K562 (cell line): Measurements from ENCODE around the gene STX1A. TPM values are rescaled to one million over a fixed set of nuclear protein-coding genes. Genes with fewer than 3 reads are reported as not detected.

Experiments
- ARNT ChIP-seq, 2 experiments: fragments of 450-650 bp; IDR thresholded peaks; 2 replicates each; pipeline ENCODE4 v1.6.1; 2016; ENCODE audit warnings: mild to moderate bottlenecking in 1 of 2
- BCOR ChIP-seq: fragments of 450-650 bp; IDR thresholded peaks from 2 replicates; pipeline ENCODE4 v1.6.1; 2016
- CCAR2 ChIP-seq: fragments of 200-400 bp; formaldehyde crosslinking; IDR thresholded peaks from 2 replicates; pipeline ENCODE4 v1.6.1; 2017; ENCODE audit warnings: mild to moderate bottlenecking, low read depth, low read length
- CLOCK ChIP-seq: fragments of 250-450 bp; sonication (Bioruptor Pico); IDR thresholded peaks from 2 replicates; pipeline ENCODE4 v1.4.0; 2020; ENCODE audit warnings: mild to moderate bottlenecking, moderate library complexity, borderline replicate concordance
- ELK1 ChIP-seq: sonication (generic); formaldehyde crosslinking; IDR thresholded peaks from 2 replicates; pipeline ENCODE4 v1.8.1; 2022; ENCODE audit warnings: missing genetic modification reagents
- ESRRB ChIP-seq: fragments of 250-450 bp; sonication (Bioruptor Pico); IDR thresholded peaks from 2 replicates; pipeline ENCODE4 v1.5.0; 2020; ENCODE audit warnings: mild to moderate bottlenecking, moderate library complexity, borderline replicate concordance
- MCM3 ChIP-seq: fragments of 450-650 bp; IDR thresholded peaks from 2 replicates; pipeline ENCODE4 v1.6.1; 2016
- NFE2L1 ChIP-seq: fragments of 450-650 bp; IDR thresholded peaks from 2 replicates; pipeline ENCODE4 v1.6.1; 2016; ENCODE audit warnings: missing genetic modification characterization, low read depth, mild to moderate bottlenecking, missing compliant biosample characterization, moderate library complexity, borderline replicate concordance
- NFRKB ChIP-seq: fragments of 450-650 bp; IDR thresholded peaks from 2 replicates; pipeline ENCODE4 v1.6.1; 2016; ENCODE audit warnings: low read depth
- NR1H2 ChIP-seq: sonication (generic); formaldehyde crosslinking; IDR thresholded peaks from 2 replicates; pipeline ENCODE4 v1.4.0; 2020; ENCODE audit warnings: mild to moderate bottlenecking, missing genetic modification reagents
- SAFB ChIP-seq: fragments of 200-400 bp; formaldehyde crosslinking; IDR thresholded peaks from 2 replicates; pipeline ENCODE4 v1.6.1; 2017; ENCODE audit warnings: low read depth, low read length, borderline replicate concordance
- SRSF1 ChIP-seq: fragments of 200-400 bp; formaldehyde crosslinking; IDR thresholded peaks from 2 replicates; pipeline ENCODE4 v1.6.1; 2017; ENCODE audit warnings: mild to moderate bottlenecking, low read depth, low read length, moderate library complexity
- TOE1 ChIP-seq, 2 experiments: fragments of 450-650 bp in 1 of 2; sonication (generic) in 1 of 2; formaldehyde crosslinking in 1 of 2; IDR thresholded peaks; 2 replicates each; pipeline versions ENCODE4 v1.7.1 to v1.8.0; 2016 to 2022; ENCODE audit warnings: borderline replicate concordance in 2 of 2, mild to moderate bottlenecking in 2 of 2, antibody characterized with exemption in 1 of 2, inconsistent platforms in 1 of 2, low read depth in 1 of 2, missing genetic modification reagents in 1 of 2, moderate library complexity in 1 of 2
- USF2 ChIP-seq: sonication (generic); formaldehyde crosslinking; IDR thresholded peaks from 2 replicates; pipeline ENCODE4 v1.5.0; 2020; ENCODE audit warnings: missing genetic modification reagents
- ZNF184 ChIP-seq: sonication (generic); formaldehyde crosslinking; IDR thresholded peaks from 2 replicates; pipeline ENCODE4 v1.5.0; 2020; ENCODE audit warnings: missing genetic modification reagents
- polyA plus RNA-seq, 8 experiments: library from polyadenylated mRNA; depleted of rRNA in 4 of 8; stranded (reverse) in 5 of 8; unstranded in 3 of 8; fragments of >200 nt; fragmentation: Nextera tagmentation in 2 of 8; fragmentation: Illumina TruSeq in 1 of 8; extraction: Ambion mirVana in 2 of 8; extraction: Trizol in 1 of 8; gene quantifications; 2 replicates each; pipeline versions ENCODE4 v1.2.1 to v1.2.3, GENCODE V29; 2011 to 2014; ENCODE audit warnings: inconsistent platforms in 1 of 8, missing spikeins in 1 of 8
- total RNA-seq, 7 experiments: library from RNA; depleted of rRNA in 6 of 7; stranded (reverse); fragments of >200 nt in 6 of 7; fragmentation: Illumina TruSeq in 2 of 7; extraction: Trizol in 2 of 7; gene quantifications; 2 replicates each; pipeline versions ENCODE4 v1.2.1 to v1.2.3, GENCODE V29; 2011 to 2021; ENCODE audit warnings: low replicate concordance in 1 of 7
- TF ChIP-seq, protein P1 (sequence below): fragments of 250-450 bp; sonication (Bioruptor Pico); IDR thresholded peaks from 2 replicates; pipeline ENCODE4 v1.5.0; 2021; ENCODE audit warnings: mild to moderate bottlenecking, borderline replicate concordance
- TF ChIP-seq, protein P2 (sequence below): fragments of 450-650 bp; IDR thresholded peaks from 2 replicates; pipeline ENCODE4 v1.6.1; 2016; ENCODE audit warnings: antibody characterized with exemption
- TF ChIP-seq, protein P3 (sequence below): fragments of 450-650 bp; IDR thresholded peaks from 2 replicates; pipeline ENCODE4 v1.6.1; 2018; ENCODE audit warnings: mild to moderate bottlenecking, low read depth; ENCODE audit not compliant: partially characterized antibody

The STX1A gene
- total and polyA plus RNA-seq, 9 of the 15 experiments (the other 6 are each of a cell fraction or from before 2014, with no cell fraction given), result 0.04 to 15.1 (median 6.3) TPM

GRCh38 chr7:73659983-73660382, 59.5 kb downstream of the STX1A start (continued):
- TF ChIP-seq SRSF1, result no peak
- no peak for TF ChIP-seq ELK1 (CRISPR knock-in tag)
- TF ChIP-seq NFRKB, result no peak
- no peak; the same call in 1 of the 2 replicates for TF ChIP-seq BCOR
- no peak for TF ChIP-seq NR1H2 (CRISPR knock-in tag)
- TF ChIP-seq SAFB, result no peak
- TF ChIP-seq NFE2L1 (tag), result no peak
- TF ChIP-seq CCAR2, result no peak
- TF ChIP-seq, protein P1, sequence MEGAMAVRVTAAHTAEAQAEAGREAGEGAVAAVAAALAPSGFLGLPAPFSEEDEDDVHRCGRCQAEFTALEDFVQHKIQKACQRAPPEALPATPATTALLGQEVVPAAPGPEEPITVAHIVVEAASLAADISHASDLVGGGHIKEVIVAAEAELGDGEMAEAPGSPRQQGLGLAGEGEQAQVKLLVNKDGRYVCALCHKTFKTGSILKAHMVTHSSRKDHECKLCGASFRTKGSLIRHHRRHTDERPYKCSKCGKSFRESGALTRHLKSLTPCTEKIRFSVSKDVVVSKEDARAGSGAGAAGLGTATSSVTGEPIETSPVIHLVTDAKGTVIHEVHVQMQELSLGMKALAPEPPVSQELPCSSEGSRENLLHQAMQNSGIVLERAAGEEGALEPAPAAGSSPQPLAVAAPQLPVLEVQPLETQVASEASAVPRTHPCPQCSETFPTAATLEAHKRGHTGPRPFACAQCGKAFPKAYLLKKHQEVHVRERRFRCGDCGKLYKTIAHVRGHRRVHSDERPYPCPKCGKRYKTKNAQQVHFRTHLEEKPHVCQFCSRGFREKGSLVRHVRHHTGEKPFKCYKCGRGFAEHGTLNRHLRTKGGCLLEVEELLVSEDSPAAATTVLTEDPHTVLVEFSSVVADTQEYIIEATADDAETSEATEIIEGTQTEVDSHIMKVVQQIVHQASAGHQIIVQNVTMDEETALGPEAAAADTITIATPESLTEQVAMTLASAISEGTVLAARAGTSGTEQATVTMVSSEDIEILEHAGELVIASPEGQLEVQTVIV, result no peak
- TF ChIP-seq, protein P2, sequence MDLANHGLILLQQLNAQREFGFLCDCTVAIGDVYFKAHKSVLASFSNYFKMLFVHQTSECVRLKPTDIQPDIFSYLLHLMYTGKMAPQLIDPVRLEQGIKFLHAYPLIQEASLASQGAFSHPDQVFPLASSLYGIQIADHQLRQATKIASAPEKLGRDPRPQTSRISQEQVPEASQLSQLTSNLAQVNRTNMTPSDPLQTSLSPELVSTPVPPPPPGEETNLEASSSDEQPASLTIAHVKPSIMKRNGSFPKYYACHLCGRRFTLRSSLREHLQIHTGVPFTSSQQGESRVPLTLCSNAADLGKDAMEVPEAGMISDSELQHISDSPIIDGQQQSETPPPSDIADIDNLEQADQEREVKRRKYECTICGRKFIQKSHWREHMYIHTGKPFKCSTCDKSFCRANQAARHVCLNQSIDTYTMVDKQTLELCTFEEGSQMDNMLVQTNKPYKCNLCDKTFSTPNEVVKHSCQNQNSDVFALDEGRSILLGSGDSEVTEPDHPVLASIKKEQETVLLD, result 0 out of 2 replicates have a peak, but pooled peaks have one; percentile 45
- TF ChIP-seq TOE1 (IDR thresholded peaks at IDR 0.05; ENCODE audit: borderline replicate concordance), result no peak
- TF ChIP-seq TOE1 (CRISPR knock-in tag; IDR thresholded peaks at IDR 0.05; ENCODE audit: borderline replicate concordance, low read depth), result no peak
- TF ChIP-seq ARNT (IDR thresholded peaks at IDR 0.05), result 0 out of 4 replicates have a peak, but pooled peaks of 1 of the 2 experiments have one; percentile 33
- no peak for TF ChIP-seq USF2 (CRISPR knock-in tag)
- TF ChIP-seq MCM3, result peak; percentile 84
- TF ChIP-seq ESRRB (CRISPR knock-in tag), result no peak
- TF ChIP-seq CLOCK (CRISPR knock-in tag), result no peak
- TF ChIP-seq, protein P3, sequence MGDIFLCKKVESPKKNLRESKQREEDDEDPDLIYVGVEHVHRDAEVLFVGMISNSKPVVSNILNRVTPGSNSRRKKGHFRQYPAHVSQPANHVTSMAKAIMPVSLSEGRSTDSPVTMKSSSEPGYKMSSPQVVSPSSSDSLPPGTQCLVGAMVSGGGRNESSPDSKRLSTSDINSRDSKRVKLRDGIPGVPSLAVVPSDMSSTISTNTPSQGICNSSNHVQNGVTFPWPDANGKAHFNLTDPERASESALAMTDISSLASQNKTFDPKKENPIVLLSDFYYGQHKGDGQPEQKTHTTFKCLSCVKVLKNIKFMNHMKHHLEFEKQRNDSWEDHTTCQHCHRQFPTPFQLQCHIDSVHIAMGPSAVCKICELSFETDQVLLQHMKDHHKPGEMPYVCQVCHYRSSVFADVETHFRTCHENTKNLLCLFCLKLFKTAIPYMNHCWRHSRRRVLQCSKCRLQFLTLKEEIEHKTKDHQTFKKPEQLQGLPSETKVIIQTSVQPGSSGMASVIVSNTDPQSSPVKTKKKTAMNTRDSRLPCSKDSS, result peak; percentile 22
- no peak for TF ChIP-seq ZNF184 (CRISPR knock-in tag)
